ENCODE data around the gene PRKCE. TPM values are rescaled to one million over a fixed set of nuclear protein-coding genes. Genes with fewer than 3 reads are reported as not detected.

Gene PRKCE
- polyA plus RNA-seq, 1 of the 3 experiments (the other 2 are of a cell fraction) = 16.3 TPM

GRCh38 chr2:45731141-45731540 is 79.7 kb downstream of the PRKCE start (continued):
- TF ChIP-seq FOXJ3 (CRISPR knock-in tag; IDR thresholded peaks at IDR 0.05) (no peak), ZBTB33 (IDR thresholded peaks at IDR 0.05; ENCODE audit: borderline replicate concordance, low read depth) (no peak)
- TF ChIP-seq, protein P1, sequence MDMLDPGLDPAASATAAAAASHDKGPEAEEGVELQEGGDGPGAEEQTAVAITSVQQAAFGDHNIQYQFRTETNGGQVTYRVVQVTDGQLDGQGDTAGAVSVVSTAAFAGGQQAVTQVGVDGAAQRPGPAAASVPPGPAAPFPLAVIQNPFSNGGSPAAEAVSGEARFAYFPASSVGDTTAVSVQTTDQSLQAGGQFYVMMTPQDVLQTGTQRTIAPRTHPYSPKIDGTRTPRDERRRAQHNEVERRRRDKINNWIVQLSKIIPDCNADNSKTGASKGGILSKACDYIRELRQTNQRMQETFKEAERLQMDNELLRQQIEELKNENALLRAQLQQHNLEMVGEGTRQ (IDR thresholded peaks at IDR 0.05; ENCODE audit: borderline replicate concordance, low read depth, low read length) = no peak

DNA sequence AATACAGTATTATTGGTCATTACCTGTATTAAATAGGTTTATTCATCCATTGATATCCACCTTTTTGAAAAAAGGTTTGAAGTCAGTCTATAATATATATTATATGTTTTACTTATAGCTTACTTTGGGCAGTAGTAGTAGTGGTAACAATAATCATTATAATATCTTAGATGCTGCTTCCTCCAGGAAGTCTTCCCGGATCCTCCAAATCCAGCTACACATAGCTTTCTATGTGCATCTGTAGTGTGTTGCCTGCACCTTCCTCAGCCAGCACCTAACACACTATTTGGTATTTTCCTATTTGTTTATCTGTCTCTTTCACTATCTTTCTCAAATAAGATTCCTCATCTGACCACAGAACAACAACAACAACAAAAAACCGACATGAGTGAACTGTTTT is 81.0 kb downstream of the PRKCE start:
- DNase-seq = no peak
- Histone ChIP-seq H3K9me3 (no peaks in the 10 kb centered on the region), H3K9ac (no peak overlapping the region), H3K27me3 (ENCODE audit: insufficient read depth) (no peaks in the 10 kb centered on the region), H3K4me3 (ENCODE audit: low read depth in 2 of 2, low read length in 1 of 2) (no peak overlapping the region), H3K4me1 (ENCODE audit: control insufficient read depth in 1 of 2, insufficient read depth in 2 of 2, low read depth in 1 of 2, low read length in 1 of 2) (no peaks in the 10 kb centered on the region; a peak in 1 of 4 replicates), H3K79me2 (ENCODE audit: insufficient read depth) (no peaks in the 10 kb centered on the region; the same call in 1 of the 2 replicates), H3K4me2 (no peak overlapping the region), H2AFZ (ENCODE audit: low read depth) (no peak overlapping the region), H3K27ac (ENCODE audit: low read depth in 2 of 2, low read length in 1 of 2) (no peak overlapping the region), H4K20me1 (ENCODE audit: insufficient read depth) (no peaks in the 10 kb centered on the region), H3K9me2 (no peaks in the 10 kb centered on the region), H3F3A (replicated peaks; ENCODE audit: insufficient read depth) (no peaks in the 10 kb centered on the region), H3K36me3 (replicated peaks in 1 of 2; ENCODE audit: control insufficient read depth in 1 of 2, insufficient read depth in 2 of 2, low read length in 1 of 2) (no peaks in the 10 kb centered on the region)
- CTCF ChIA-PET = interaction anchor here (0.7 to 1.6 kb wide), 7 partner anchors 9 to 82 kb away, joined by 3 to 4 read pairs (median 3); no protein-coding TSS in a partner anchor
- WGBS (ENCODE audit: low lambda C conversion rate) = 86% methylated on average over 2 of the region's 2 CpGs
- TF ChIP-seq MXI1 (IDR thresholded peaks at IDR 0.05; ENCODE audit: low read depth, low read length) (no peak), TEAD4 (IDR thresholded peaks at IDR 0.05; ENCODE audit: borderline replicate concordance, insufficient read depth) (no peak), TCF12 (IDR thresholded peaks at IDR 0.05) (no peak), GATA2 (CRISPR knock-in tag; IDR thresholded peaks at IDR 0.05) (no peak), USF1 (IDR thresholded peaks at IDR 0.05; ENCODE audit: borderline replicate concordance, low read depth) (no peak), CHD2 (IDR thresholded peaks at IDR 0.05; ENCODE audit: low read length, partially characterized antibody) (no peak), RXRA (IDR thresholded peaks at IDR 0.05; ENCODE audit: borderline replicate concordance, low read depth) (no peak), CTCF (IDR thresholded peaks at IDR 0.05) (no peak), POLR2AphosphoS5 (IDR thresholded peaks at IDR 0.05; ENCODE audit: low read depth, low read length) (no peak), EZH2phosphoT487 (IDR thresholded peaks at IDR 0.05; ENCODE audit: borderline replicate concordance, low read depth) (no peak), SIN3A (IDR thresholded peaks at IDR 0.05; ENCODE audit: borderline replicate concordance, low read depth, low read length) (no peak), GABPA (IDR thresholded peaks at IDR 0.05; ENCODE audit: low read depth) (no peak), FOXJ3 (CRISPR knock-in tag; IDR thresholded peaks at IDR 0.05) (no peak)
- TF ChIP-seq, protein P2, sequence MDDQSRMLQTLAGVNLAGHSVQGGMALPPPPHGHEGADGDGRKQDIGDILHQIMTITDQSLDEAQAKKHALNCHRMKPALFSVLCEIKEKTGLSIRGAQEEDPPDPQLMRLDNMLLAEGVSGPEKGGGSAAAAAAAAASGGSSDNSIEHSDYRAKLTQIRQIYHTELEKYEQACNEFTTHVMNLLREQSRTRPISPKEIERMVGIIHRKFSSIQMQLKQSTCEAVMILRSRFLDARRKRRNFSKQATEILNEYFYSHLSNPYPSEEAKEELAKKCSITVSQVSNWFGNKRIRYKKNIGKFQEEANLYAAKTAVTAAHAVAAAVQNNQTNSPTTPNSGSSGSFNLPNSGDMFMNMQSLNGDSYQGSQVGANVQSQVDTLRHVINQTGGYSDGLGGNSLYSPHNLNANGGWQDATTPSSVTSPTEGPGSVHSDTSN (IDR thresholded peaks at IDR 0.05) = no peak
- POLR2A ChIA-PET = no interaction called here

Measured in SK-N-SH (cell line).